HCT116 (cell line): ENCODE data around the gene ZNF202.

Source experiments
- CTCF ChIP-seq, 3 experiments: fragments of 200-600 bp in 1 of 3; sonication (generic) in 1 of 3; IDR thresholded peaks in 2 of 3; conservative IDR thresholded peaks in 1 of 3; 2 replicates each; pipeline ENCODE4 v1.5.1; 2012 to 2017; ENCODE audit warnings: low read depth in 2 of 3, low read length in 2 of 3, antibody characterized with exemption in 1 of 3, borderline replicate concordance in 1 of 3, control low read depth in 1 of 3, mild to moderate bottlenecking in 1 of 3, mixed read lengths in 1 of 3, mixed run types in 1 of 3, moderate library complexity in 1 of 3; ENCODE audit not compliant: insufficient read depth in 1 of 3
- EGR1 ChIP-seq: IDR thresholded peaks from 2 replicates; pipeline ENCODE4 v1.6.1; 2012; ENCODE audit warnings: low read depth
- POLR2AphosphoS5 ChIP-seq: IDR thresholded peaks from 2 replicates; pipeline ENCODE4 v1.6.1; 2011; ENCODE audit warnings: mild to moderate bottlenecking, low read depth, low read length, moderate library complexity
- SIN3A ChIP-seq: IDR thresholded peaks from 2 replicates; pipeline ENCODE4 v1.6.1; 2012; ENCODE audit warnings: low read depth
- TF ChIP-seq, protein P1 (sequence below): IDR thresholded peaks from 2 replicates; pipeline ENCODE4 v1.6.1; 2012

DNA sequence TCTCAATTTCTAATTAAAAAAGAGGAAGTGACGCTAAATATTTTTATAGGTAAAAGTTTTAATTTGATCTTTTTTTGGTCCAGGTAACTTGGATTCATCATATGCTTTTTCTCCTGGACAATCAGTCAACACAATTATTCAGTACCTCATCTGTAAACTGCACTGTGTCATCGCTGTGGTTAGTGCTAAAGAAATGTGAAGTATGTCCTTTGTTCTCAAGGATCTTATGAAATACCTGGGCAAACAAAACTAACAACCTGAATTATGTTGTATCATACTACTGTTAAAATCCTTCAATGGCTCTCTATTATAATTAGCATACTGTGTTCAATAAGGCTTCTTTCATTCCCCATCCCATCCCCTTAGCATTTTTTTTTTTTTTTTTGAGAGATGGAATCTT is 67.2 kb downstream of the ZNF202 start:
- TF ChIP-seq, protein P1, sequence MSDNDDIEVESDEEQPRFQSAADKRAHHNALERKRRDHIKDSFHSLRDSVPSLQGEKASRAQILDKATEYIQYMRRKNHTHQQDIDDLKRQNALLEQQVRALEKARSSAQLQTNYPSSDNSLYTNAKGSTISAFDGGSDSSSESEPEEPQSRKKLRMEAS: no peak
- no peak for TF ChIP-seq EGR1
- no peak for TF ChIP-seq POLR2AphosphoS5
- TF ChIP-seq SIN3A: no peak
- TF ChIP-seq CTCF (IDR thresholded peaks at IDR 0.05 in 2 of 3, conservative IDR thresholded peaks at IDR 0.05 in 1 of 3; ENCODE audit: borderline replicate concordance in 1 of 3, insufficient read depth in 1 of 3, low read depth in 2 of 3, low read length in 2 of 3): no peak
